Astrocyte (in vitro differentiated cells and primary cell): ENCODE results near the gene LRMDA. TPM values are rescaled to one million over a fixed set of nuclear protein-coding genes. Genes with fewer than 3 reads are reported as not detected.

ENCODE experiments used
- DNase-seq: peaks from one replicate; pipeline ENCODE4 v3.0.0-alpha.2; 2010; ENCODE audit warnings: low read depth
- FAIRE-seq: peaks from 2 replicates; lab custom pipeline; 2011; peaks lifted over from hg19 to GRCh38; lab: Jason Lieb, UNC
- H2AFZ ChIP-seq: 2 replicates; pipeline ENCODE4 v1.6.0; 2012; ENCODE audit warnings: low read depth, low read length, inconsistent platforms
- H3K27ac ChIP-seq: 2 replicates; pipeline ENCODE4 v1.5.1; 2011; ENCODE audit warnings: low read depth, low read length, inconsistent platforms
- H3K27me3 ChIP-seq: 2 replicates; pipeline ENCODE4 v1.6.0; 2011; ENCODE audit warnings: low read length, inconsistent platforms; ENCODE audit not compliant: insufficient read depth
- H3K36me3 ChIP-seq: 2 replicates; pipeline ENCODE4 v1.5.1; 2011; ENCODE audit warnings: low read length, inconsistent platforms; ENCODE audit not compliant: insufficient read depth
- H3K4me1 ChIP-seq: 2 replicates; pipeline ENCODE4 v1.5.1; 2011; ENCODE audit warnings: low read length, inconsistent platforms; ENCODE audit not compliant: insufficient read depth
- H3K4me2 ChIP-seq: 2 replicates; pipeline ENCODE4 v1.6.0; 2012; ENCODE audit warnings: low read length, inconsistent platforms
- H3K4me3 ChIP-seq: 2 replicates; pipeline ENCODE4 v1.5.1; 2011; ENCODE audit warnings: low read depth, mild to moderate bottlenecking, low read length, inconsistent platforms; ENCODE audit not compliant: insufficient read depth
- H3K79me2 ChIP-seq: 2 replicates; pipeline ENCODE4 v1.6.0; 2012; ENCODE audit warnings: mild to moderate bottlenecking, low read length, inconsistent platforms; ENCODE audit not compliant: insufficient read depth
- H3K9ac ChIP-seq: 2 replicates; pipeline ENCODE4 v1.6.0; 2012; ENCODE audit warnings: mild to moderate bottlenecking, low read length, inconsistent platforms
- H3K9me3 ChIP-seq: 2 replicates; pipeline ENCODE4 v1.5.1; 2012; ENCODE audit warnings: low read depth, mild to moderate bottlenecking, low read length, inconsistent platforms; ENCODE audit not compliant: insufficient read depth
- H4K20me1 ChIP-seq: 2 replicates; pipeline ENCODE4 v1.6.0; 2012; ENCODE audit warnings: low read length, inconsistent platforms; ENCODE audit not compliant: insufficient read depth
- H3K27ac Mint-ChIP-seq: one replicate; pipeline ENCODE4 v1.8.0; 2021; ENCODE audit warnings: mild to moderate bottlenecking, mixed read lengths; ENCODE audit not compliant: unreplicated experiment
- H3K27me3 Mint-ChIP-seq: one replicate; pipeline ENCODE4 v1.8.0; 2021; ENCODE audit warnings: low read depth, mixed read lengths; ENCODE audit not compliant: unreplicated experiment
- H3K36me3 Mint-ChIP-seq: one replicate; pipeline ENCODE4 v1.8.0; 2021; ENCODE audit warnings: low read depth, mixed read lengths; ENCODE audit not compliant: unreplicated experiment
- H3K4me1 Mint-ChIP-seq: one replicate; pipeline ENCODE4 v1.8.0; 2021; ENCODE audit warnings: low read depth, mixed read lengths; ENCODE audit not compliant: unreplicated experiment
- H3K4me3 Mint-ChIP-seq: one replicate; pipeline ENCODE4 v1.8.0; 2021; ENCODE audit warnings: mild to moderate bottlenecking, moderate library complexity, mixed read lengths; ENCODE audit not compliant: unreplicated experiment
- H3K9me3 Mint-ChIP-seq: one replicate; pipeline ENCODE4 v1.8.0; 2021; ENCODE audit warnings: mild to moderate bottlenecking, mixed read lengths; ENCODE audit not compliant: unreplicated experiment
- EZH2 ChIP-seq: IDR thresholded peaks from 2 replicates; pipeline ENCODE4 v1.6.1; 2012; ENCODE audit warnings: mild to moderate bottlenecking, low read length, inconsistent platforms; ENCODE audit not compliant: insufficient read depth
- total RNA-seq: library from RNA; stranded (reverse); gene quantifications from 2 replicates; pipeline ENCODE4 v1.2.1, GENCODE V29; 2021
- TF ChIP-seq, protein P1 (sequence below): IDR thresholded peaks from 2 replicates; pipeline ENCODE4 v1.5.1; 2011; ENCODE audit warnings: low read depth, mild to moderate bottlenecking, inconsistent platforms, low read length, moderate library complexity; ENCODE audit not compliant: insufficient read depth

LRMDA gene
- total RNA-seq, 1 donor from 2014 or later: 2.7 TPM

DNA sequence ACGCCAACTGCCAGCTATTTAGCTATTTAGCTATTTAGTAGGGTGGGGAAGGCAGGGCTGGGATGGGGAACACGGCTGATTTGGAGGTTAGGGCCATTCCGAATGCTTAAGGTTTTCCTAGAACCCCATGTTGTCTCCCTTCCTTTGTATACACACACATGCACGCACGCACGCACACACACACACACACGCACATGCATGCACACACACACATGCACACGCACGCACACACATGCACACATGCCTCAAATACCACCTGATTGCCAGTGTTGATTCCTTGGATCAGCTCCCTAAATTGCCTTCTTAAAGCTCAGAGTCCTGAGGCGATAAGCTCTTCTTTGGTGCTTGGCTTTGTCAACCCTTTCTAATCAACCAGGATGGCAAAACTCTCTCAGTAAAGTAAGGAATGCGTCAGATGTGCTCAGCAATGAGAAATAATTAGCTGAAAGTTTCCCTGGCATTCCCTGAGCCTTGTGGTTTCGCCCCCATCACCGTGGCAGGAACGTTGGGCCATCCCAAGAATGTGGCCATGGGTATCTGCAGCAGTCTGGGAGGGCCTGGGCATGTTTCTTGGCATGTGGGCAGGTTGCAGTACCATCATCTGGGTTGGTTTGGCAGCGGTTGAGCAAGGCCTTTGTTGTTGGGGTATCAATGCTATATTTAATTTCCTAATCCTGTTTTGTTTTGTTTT, 305.6 kb downstream of the LRMDA start:
- H3K4me2 ChIP-seq: no peak overlapping the region

DNA sequence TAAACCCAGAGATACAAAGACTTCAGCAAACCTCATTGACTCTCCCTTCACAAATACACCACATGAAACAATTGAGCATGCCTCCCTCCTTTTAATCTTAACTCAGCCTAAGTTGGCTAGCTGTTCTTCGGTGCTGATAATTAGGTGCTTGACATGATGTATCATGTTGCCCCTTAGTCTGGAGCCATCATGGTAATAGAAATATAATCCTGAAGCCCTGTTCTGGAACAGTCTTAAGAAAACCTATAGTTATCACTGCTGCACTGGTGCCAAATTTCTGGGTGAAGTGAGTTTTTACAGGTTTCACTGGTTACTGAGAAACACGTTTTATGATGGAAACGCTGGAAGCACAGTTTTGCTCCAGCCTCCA, 306.1 kb downstream of the LRMDA start:
- no peaks in the 10 kb centered on the region for H3K27me3 ChIP-seq
- H3K4me1 Mint-ChIP-seq: no peaks in the 10 kb centered on the region

More for the DNA sequence above, 305.6 kb downstream of the LRMDA start:
- no peak overlapping the region for H3K9ac ChIP-seq
- H3K4me1 Mint-ChIP-seq: no peaks in the 10 kb centered on the region
- DNase-seq (no peak), FAIRE-seq (no peak)
- H3K9me3 ChIP-seq: no peaks in the 10 kb centered on the region
- H2AFZ ChIP-seq: no peak overlapping the region
- H3K4me3 ChIP-seq: no peak overlapping the region
- no peaks in the 10 kb centered on the region for H3K79me2 ChIP-seq
- no peak overlapping the region for H3K27ac Mint-ChIP-seq
- no peaks in the 10 kb centered on the region for H4K20me1 ChIP-seq
- H3K4me1 ChIP-seq: no peaks in the 10 kb centered on the region
- no peak overlapping the region for H3K4me3 Mint-ChIP-seq
- H3K27me3 ChIP-seq: no peaks in the 10 kb centered on the region
- peaks cover 2% of the 10 kb centered on the region for H3K9me3 Mint-ChIP-seq
- TF ChIP-seq, protein P1, sequence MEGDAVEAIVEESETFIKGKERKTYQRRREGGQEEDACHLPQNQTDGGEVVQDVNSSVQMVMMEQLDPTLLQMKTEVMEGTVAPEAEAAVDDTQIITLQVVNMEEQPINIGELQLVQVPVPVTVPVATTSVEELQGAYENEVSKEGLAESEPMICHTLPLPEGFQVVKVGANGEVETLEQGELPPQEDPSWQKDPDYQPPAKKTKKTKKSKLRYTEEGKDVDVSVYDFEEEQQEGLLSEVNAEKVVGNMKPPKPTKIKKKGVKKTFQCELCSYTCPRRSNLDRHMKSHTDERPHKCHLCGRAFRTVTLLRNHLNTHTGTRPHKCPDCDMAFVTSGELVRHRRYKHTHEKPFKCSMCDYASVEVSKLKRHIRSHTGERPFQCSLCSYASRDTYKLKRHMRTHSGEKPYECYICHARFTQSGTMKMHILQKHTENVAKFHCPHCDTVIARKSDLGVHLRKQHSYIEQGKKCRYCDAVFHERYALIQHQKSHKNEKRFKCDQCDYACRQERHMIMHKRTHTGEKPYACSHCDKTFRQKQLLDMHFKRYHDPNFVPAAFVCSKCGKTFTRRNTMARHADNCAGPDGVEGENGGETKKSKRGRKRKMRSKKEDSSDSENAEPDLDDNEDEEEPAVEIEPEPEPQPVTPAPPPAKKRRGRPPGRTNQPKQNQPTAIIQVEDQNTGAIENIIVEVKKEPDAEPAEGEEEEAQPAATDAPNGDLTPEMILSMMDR: no peak
- TF ChIP-seq EZH2: no peak
- H3K27ac ChIP-seq: no peak overlapping the region
- H3K27me3 Mint-ChIP-seq: peaks cover 2% of the 10 kb centered on the region
- H3K36me3 ChIP-seq: no peaks in the 10 kb centered on the region
- H3K36me3 Mint-ChIP-seq: peaks cover 1% of the 10 kb centered on the region

More for the DNA sequence above, 306.1 kb downstream of the LRMDA start:
- H3K36me3 ChIP-seq: no peaks in the 10 kb centered on the region
- Mint-ChIP-seq H3K4me3 (no peak overlapping the region), H3K27ac (no peak overlapping the region), H3K36me3 (peaks cover 1% of the 10 kb centered on the region), H3K27me3 (peaks cover 2% of the 10 kb centered on the region), H3K9me3 (peaks cover 3% of the 10 kb centered on the region)
- H3K27ac ChIP-seq: no peak overlapping the region
- no peak overlapping the region for H3K9ac ChIP-seq
- H4K20me1 ChIP-seq: no peaks in the 10 kb centered on the region
- TF ChIP-seq, protein P1: no peak
- no peak for TF ChIP-seq EZH2
- no peak for DNase-seq
- no peaks in the 10 kb centered on the region for H3K9me3 ChIP-seq
- FAIRE-seq: no peak
- no peak overlapping the region for H3K4me2 ChIP-seq
- no peak overlapping the region for H3K4me3 ChIP-seq
- H3K79me2 ChIP-seq: no peaks in the 10 kb centered on the region
- no peaks in the 10 kb centered on the region for H3K4me1 ChIP-seq
- no peak overlapping the region for H2AFZ ChIP-seq
